GM12878 (cell line): ENCODE measurements around the gene DBI. TPM values are rescaled to one million over a fixed set of nuclear protein-coding genes. Genes with fewer than 3 reads are reported as not detected.

Source experiments
- BHLHE40 ChIP-seq, 2 experiments: fragments of 450-650 bp in 1 of 2; IDR thresholded peaks; 2 replicates each; pipeline ENCODE4 v1.6.1; 2011 to 2017; ENCODE audit warnings: low read depth in 2 of 2, borderline replicate concordance in 1 of 2, improper control_type of control experiment in 1 of 2, low read length in 1 of 2, mild to moderate bottlenecking in 1 of 2
- BMI1 ChIP-seq: fragments of 450-650 bp; IDR thresholded peaks from 2 replicates; pipeline ENCODE4 v1.6.1; 2016; ENCODE audit warnings: mild to moderate bottlenecking, moderate library complexity, borderline replicate concordance
- CBX3 ChIP-seq: fragments of 200-600 bp; sonication (generic); IDR thresholded peaks from 2 replicates; pipeline ENCODE4 v1.6.1; 2016; ENCODE audit warnings: low read depth, borderline replicate concordance
- CEBPB ChIP-seq, 2 experiments: fragments of 150-350 bp in 1 of 2; IDR thresholded peaks; 2 replicates each; pipeline ENCODE4 v1.6.1; 2012 to 2014; ENCODE audit warnings: low read depth in 2 of 2, low read length in 2 of 2, borderline replicate concordance in 1 of 2, inconsistent platforms in 1 of 2
- CHD4 ChIP-seq: fragments of 200-600 bp; sonication (generic); IDR thresholded peaks from 2 replicates; pipeline ENCODE4 v1.6.1; 2016; ENCODE audit warnings: mild to moderate bottlenecking
- FOXM1 ChIP-seq: IDR thresholded peaks from 2 replicates; pipeline ENCODE4 v1.6.1; 2012; ENCODE audit warnings: low read depth, mild to moderate bottlenecking, inconsistent platforms, low read length, moderate library complexity
- HCFC1 ChIP-seq: fragments of 150-350 bp; IDR thresholded peaks from 2 replicates; pipeline ENCODE4 v1.6.1; 2014; ENCODE audit warnings: low read length
- IKZF2 ChIP-seq, 2 experiments: fragments of 450-650 bp; IDR thresholded peaks; 2 replicates each; pipeline ENCODE4 v1.6.1; 2017; ENCODE audit warnings: mild to moderate bottlenecking in 2 of 2, moderate library complexity in 2 of 2
- IRF3 ChIP-seq: fragments of 450-650 bp; IDR thresholded peaks from 2 replicates; pipeline ENCODE4 v1.6.1; 2014; ENCODE audit warnings: mild to moderate bottlenecking
- MAX ChIP-seq: IDR thresholded peaks from 2 replicates; pipeline ENCODE4 v1.6.1; 2012; ENCODE audit warnings: low read depth, low read length, improper control_type of control experiment
- MEF2B ChIP-seq: fragments of 450-650 bp; IDR thresholded peaks from 2 replicates; pipeline ENCODE4 v1.6.1; 2018; ENCODE audit warnings: mild to moderate bottlenecking, moderate library complexity; ENCODE audit not compliant: partially characterized antibody, poor library complexity, severe bottlenecking
- MTA3 ChIP-seq: IDR thresholded peaks from 2 replicates; pipeline ENCODE4 v1.6.1; 2012; ENCODE audit warnings: low read length, inconsistent platforms, borderline replicate concordance
- NBN ChIP-seq: fragments of 450-650 bp; IDR thresholded peaks from 2 replicates; pipeline ENCODE4 v1.6.1; 2016
- PAX5 ChIP-seq: IDR thresholded peaks from 2 replicates; pipeline ENCODE4 v1.6.1; 2011; ENCODE audit warnings: low read depth, low read length, borderline replicate concordance
- PBX3 ChIP-seq: IDR thresholded peaks from 2 replicates; pipeline ENCODE4 v1.6.1; 2011; ENCODE audit warnings: mild to moderate bottlenecking, low read depth, low read length, moderate library complexity; ENCODE audit not compliant: insufficient replicate concordance
- RAD21 ChIP-seq: IDR thresholded peaks from 2 replicates; pipeline ENCODE4 v1.6.1; 2011; ENCODE audit warnings: mild to moderate bottlenecking, low read depth, low read length, moderate library complexity; ENCODE audit not compliant: insufficient read depth
- RAD51 ChIP-seq: fragments of 450-650 bp; IDR thresholded peaks from 2 replicates; pipeline ENCODE4 v1.6.1; 2016; ENCODE audit warnings: moderate library complexity, mild to moderate bottlenecking, inconsistent platforms
- RCOR1 ChIP-seq: conservative IDR thresholded peaks from 2 replicates; pipeline ENCODE4 v1.6.1; 2012; ENCODE audit warnings: low read depth, low read length, improper control_type of control experiment
- SP1 ChIP-seq: IDR thresholded peaks from one replicate; pipeline ENCODE4 v1.6.1; 2011; ENCODE audit warnings: low read depth, low read length
- SUZ12 ChIP-seq: fragments of 200-600 bp; sonication (generic); IDR thresholded peaks from one replicate; pipeline ENCODE4 v1.6.1; 2018; ENCODE audit warnings: antibody characterized with exemption, mild to moderate bottlenecking; ENCODE audit not compliant: unreplicated experiment
- TCF12 ChIP-seq: IDR thresholded peaks from 2 replicates; pipeline ENCODE4 v1.6.1; 2011; ENCODE audit warnings: low read depth, mild to moderate bottlenecking, low read length
- TCF3 ChIP-seq: IDR thresholded peaks from 2 replicates; pipeline ENCODE4 v1.6.1; 2012; ENCODE audit warnings: low read depth, mild to moderate bottlenecking, low read length, borderline replicate concordance; ENCODE audit not compliant: insufficient read depth
- ZBTB4 ChIP-seq: fragments of 450-650 bp; formaldehyde crosslinking; IDR thresholded peaks from 2 replicates; pipeline ENCODE4 v1.4.0; 2022; ENCODE audit warnings: mild to moderate bottlenecking, moderate library complexity
- ZNF24 ChIP-seq: fragments of 450-650 bp; IDR thresholded peaks from 2 replicates; pipeline ENCODE4 v1.6.1; 2017; ENCODE audit warnings: antibody characterized with exemption, mild to moderate bottlenecking
- polyA plus RNA-seq, 11 experiments: library from polyadenylated mRNA; depleted of rRNA in 4 of 11; unstranded in 6 of 11; stranded (reverse) in 5 of 11; fragments of >200 nt; fragmentation: Nextera tagmentation in 4 of 11; fragmentation: Illumina TruSeq in 1 of 11; extraction: Ambion mirVana in 4 of 11; extraction: Trizol in 1 of 11; gene quantifications; 1 replicate in 1 of 11; 2 replicates in 10 of 11; pipeline versions ENCODE4 v1.2.1 to v1.2.3, GENCODE V29; 2011 to 2016; ENCODE audit warnings: inconsistent platforms in 2 of 11, missing spikeins in 2 of 11, low read depth in 1 of 11
- total RNA-seq, 4 experiments: library from RNA; depleted of rRNA in 3 of 4; stranded (reverse); fragments of >200 nt in 3 of 4; fragmentation: Illumina TruSeq in 1 of 4; extraction: Trizol in 1 of 4; gene quantifications; 2 replicates each; pipeline versions ENCODE4 v1.2.1 to v1.2.3, GENCODE V29; 2013 to 2021
- TF ChIP-seq, protein P1 (sequence below): fragments of 450-650 bp; IDR thresholded peaks from 2 replicates; pipeline ENCODE4 v1.6.1; 2017; ENCODE audit warnings: low read depth, mild to moderate bottlenecking, moderate library complexity

Gene DBI
- total and polyA plus RNA-seq, 10 of the 15 experiments (the other 5 are each of a cell fraction or from before 2014, with no cell fraction given): 248 to 2,567 (median 943) TPM

DNA sequence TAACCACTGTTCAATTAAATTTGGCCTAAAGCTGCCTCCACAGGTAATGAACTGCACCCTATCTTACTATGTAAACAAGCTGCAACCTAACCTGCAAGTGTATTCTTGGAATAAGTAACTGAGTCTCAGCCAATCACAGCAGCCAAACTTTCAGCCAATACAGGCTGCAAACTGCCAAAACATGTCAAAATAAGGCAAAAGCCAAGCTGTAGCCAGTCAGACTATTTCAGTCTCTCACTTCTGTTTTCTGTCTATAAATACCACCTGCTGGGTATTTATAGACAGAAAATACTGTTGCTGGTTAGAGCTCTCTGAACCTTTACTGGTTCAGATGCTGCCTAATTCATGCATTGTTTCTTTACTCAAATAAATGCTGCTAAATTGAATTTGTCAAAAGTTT is 14.4 kb upstream of the DBI start (continued):
- TF ChIP-seq ZNF24: peak; percentile 85
- TF ChIP-seq, protein P1, sequence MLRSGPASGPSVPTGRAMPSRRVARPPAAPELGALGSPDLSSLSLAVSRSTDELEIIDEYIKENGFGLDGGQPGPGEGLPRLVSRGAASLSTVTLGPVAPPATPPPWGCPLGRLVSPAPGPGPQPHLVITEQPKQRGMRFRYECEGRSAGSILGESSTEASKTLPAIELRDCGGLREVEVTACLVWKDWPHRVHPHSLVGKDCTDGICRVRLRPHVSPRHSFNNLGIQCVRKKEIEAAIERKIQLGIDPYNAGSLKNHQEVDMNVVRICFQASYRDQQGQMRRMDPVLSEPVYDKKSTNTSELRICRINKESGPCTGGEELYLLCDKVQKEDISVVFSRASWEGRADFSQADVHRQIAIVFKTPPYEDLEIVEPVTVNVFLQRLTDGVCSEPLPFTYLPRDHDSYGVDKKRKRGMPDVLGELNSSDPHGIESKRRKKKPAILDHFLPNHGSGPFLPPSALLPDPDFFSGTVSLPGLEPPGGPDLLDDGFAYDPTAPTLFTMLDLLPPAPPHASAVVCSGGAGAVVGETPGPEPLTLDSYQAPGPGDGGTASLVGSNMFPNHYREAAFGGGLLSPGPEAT: peak; percentile 36; the same call in 1 of the 2 replicates
- peak; percentile 34 to 64; a peak in 3 of 4 replicates for TF ChIP-seq IKZF2 (IDR thresholded peaks at IDR 0.05)
- no peak for TF ChIP-seq MAX
- TF ChIP-seq TCF3: no peak
- TF ChIP-seq RAD21: no peak; the same call in 1 of the 2 replicates
- TF ChIP-seq TCF12: peak; percentile 78
- no peak for TF ChIP-seq IRF3
- TF ChIP-seq CHD4: no peak
- TF ChIP-seq FOXM1: peak; percentile 88
- peak; percentile 58 for TF ChIP-seq PBX3
- no peak for TF ChIP-seq SUZ12
- no peak for TF ChIP-seq BMI1
- no peak for TF ChIP-seq ZBTB4 (CRISPR knock-in tag)
- peak; percentile 83 for TF ChIP-seq NBN
- peak; percentile 83 for TF ChIP-seq SP1
- TF ChIP-seq MEF2B: peak; percentile 98
- TF ChIP-seq CEBPB (IDR thresholded peaks at IDR 0.05; ENCODE audit: borderline replicate concordance in 1 of 2, low read depth in 2 of 2, low read length in 2 of 2): 0 out of 4 replicates have a peak, but pooled peaks of 1 of the 2 experiments have one; percentile 71
- TF ChIP-seq HCFC1: no peak
- no peak for TF ChIP-seq RCOR1
- no peak for TF ChIP-seq MTA3
- peak; percentile 16 to 38; a peak in 1 of 4 replicates for TF ChIP-seq BHLHE40 (IDR thresholded peaks at IDR 0.05; ENCODE audit: borderline replicate concordance in 1 of 2, low read depth in 2 of 2, low read length in 1 of 2)
- TF ChIP-seq CBX3: no peak
- peak; percentile 53; the same call in 1 of the 2 replicates for TF ChIP-seq PAX5
- 0 out of 2 replicates have a peak, but pooled peaks have one; percentile 43 for TF ChIP-seq RAD51
